IMR-90 (cell line): Measurements from ENCODE around the gene CYP27B1. TPM values are rescaled to one million over a fixed set of nuclear protein-coding genes. Genes with fewer than 3 reads are reported as not detected.
A peak's percentile ranks its signal among the peaks of the same experiment; 100 is the strongest.

Experiments used
- ATAC-seq: fragments of 200-7000 bp; cut with Tn5 transposase; 2 replicates; pipeline ENCODE4 v1.9.1; 2020; ENCODE audit warnings: low read depth, mild to moderate bottlenecking, moderate library complexity
- BruUV-seq: library from RNA; stranded (reverse); fragments of 400-500 nt; replicated peaks from 2 replicates; lab custom pipeline; 2021; lab: Mats Ljungman, UMichigan
- CTCF ChIA-PET: fragments of 300-600 bp; formaldehyde crosslinking; extraction: SDS; loops from one replicate; lab custom pipeline; 2021; ENCODE audit warnings: antibody characterized with exemption; lab: Yijun Ruan, JAX
- POLR2A ChIA-PET: fragments of 300-600 bp; sonication (Branson Sonifier 250); formaldehyde crosslinking; loops from one replicate; lab custom pipeline; 2022; ENCODE audit warnings: antibody characterized with exemption; ENCODE audit not compliant: unreplicated experiment; lab: Charles Lee
- DNase-seq: peaks from one replicate; pipeline ENCODE4 v3.0.0; 2013
- H2AFZ ChIP-seq: replicated peaks from 2 replicates; pipeline ENCODE3; 2013; ENCODE audit warnings: low read length, mild to moderate bottlenecking; ENCODE audit not compliant: poor library complexity
- H2AK5ac ChIP-seq: 2 replicates; pipeline ENCODE4 v1.6.1; 2013; ENCODE audit warnings: low read depth, low read length, inconsistent platforms
- H2AK9ac ChIP-seq: replicated peaks from 2 replicates; pipeline ENCODE3; 2013; ENCODE audit warnings: mild to moderate bottlenecking, low read depth, low read length, moderate library complexity; ENCODE audit not compliant: poor library complexity
- H2BK120ac ChIP-seq: 2 replicates; pipeline ENCODE4 v1.6.1; 2013; ENCODE audit warnings: low read depth, low read length, inconsistent platforms
- H2BK15ac ChIP-seq: 3 replicates; pipeline ENCODE4 v1.6.1; 2013; ENCODE audit warnings: low read depth, low read length, inconsistent platforms
- H2BK20ac ChIP-seq: 2 replicates; pipeline ENCODE4 v1.6.1; 2013; ENCODE audit warnings: low read depth, mild to moderate bottlenecking, inconsistent platforms, low read length, moderate library complexity
- H2BK5ac ChIP-seq: 2 replicates; pipeline ENCODE4 v1.6.1; 2013; ENCODE audit warnings: mild to moderate bottlenecking, low read depth, low read length, inconsistent platforms; ENCODE audit not compliant: poor library complexity, severe bottlenecking
- H3K14ac ChIP-seq: replicated peaks from 2 replicates; pipeline ENCODE4 v1.6.1; 2013; ENCODE audit warnings: low read depth, low read length, inconsistent platforms
- H3K18ac ChIP-seq: 2 replicates; pipeline ENCODE4 v1.6.1; 2013; ENCODE audit warnings: low read depth, low read length, control low read depth
- H3K23ac ChIP-seq: 2 replicates; pipeline ENCODE4 v1.6.1; 2013; ENCODE audit warnings: low read depth, low read length, inconsistent platforms
- H3K27ac ChIP-seq: 2 replicates; pipeline ENCODE4 v1.5.1; 2013; ENCODE audit warnings: mild to moderate bottlenecking, control low read depth, low read length; ENCODE audit not compliant: insufficient read depth
- H3K27me3 ChIP-seq: 2 replicates; pipeline ENCODE4 v1.6.1; 2013; ENCODE audit warnings: low read length; ENCODE audit not compliant: control insufficient read depth, insufficient read depth
- H3K36me3 ChIP-seq: 2 replicates; pipeline ENCODE4 v1.6.1; 2013; ENCODE audit warnings: low read length, mixed read lengths; ENCODE audit not compliant: control insufficient read depth, insufficient read depth
- H3K4ac ChIP-seq: 2 replicates; pipeline ENCODE4 v1.6.1; 2013; ENCODE audit warnings: low read depth, low read length, inconsistent platforms
- H3K4me1 ChIP-seq: 2 replicates; pipeline ENCODE4 v1.6.1; 2013; ENCODE audit warnings: low read length, mixed read lengths; ENCODE audit not compliant: control insufficient read depth, insufficient read depth
- H3K4me2 ChIP-seq: 2 replicates; pipeline ENCODE4 v1.6.1; 2013; ENCODE audit warnings: low read depth, mild to moderate bottlenecking, control low read depth, low read length, moderate library complexity
- H3K4me3 ChIP-seq: 2 replicates; pipeline ENCODE4 v1.5.1; 2013; ENCODE audit warnings: low read depth, mild to moderate bottlenecking, control low read depth, low read length, moderate library complexity; ENCODE audit not compliant: insufficient read depth
- H3K56ac ChIP-seq: 2 replicates; pipeline ENCODE4 v1.6.1; 2013; ENCODE audit warnings: low read length, inconsistent platforms; ENCODE audit not compliant: insufficient read depth; ENCODE audit errors: extremely low read depth
- H3K79me1 ChIP-seq, 2 experiments: 2 replicates each; pipeline ENCODE4 v1.6.1; 2013; ENCODE audit warnings: low read length in 2 of 2, inconsistent platforms in 1 of 2, low read depth in 1 of 2
- H3K9ac ChIP-seq: 2 replicates; pipeline ENCODE4 v1.6.1; 2013; ENCODE audit warnings: low read depth, low read length, control low read depth
- H3K9me1 ChIP-seq: 2 replicates; pipeline ENCODE4 v1.6.1; 2013; ENCODE audit warnings: low read length, inconsistent platforms; ENCODE audit not compliant: insufficient read depth
- H3K9me3 ChIP-seq: 2 replicates; pipeline ENCODE4 v1.6.1; 2013; ENCODE audit warnings: low read length; ENCODE audit not compliant: control insufficient read depth, insufficient read depth
- H4K20me1 ChIP-seq: 2 replicates; pipeline ENCODE4 v1.6.1; 2013; ENCODE audit warnings: low read length, inconsistent platforms; ENCODE audit not compliant: insufficient read depth
- H4K5ac ChIP-seq: 2 replicates; pipeline ENCODE4 v1.6.1; 2013; ENCODE audit warnings: mild to moderate bottlenecking, low read depth, low read length, control low read depth
- H4K8ac ChIP-seq, 2 experiments: 2 replicates each; pipeline ENCODE4 v1.6.1; 2013; ENCODE audit warnings: low read depth in 2 of 2, low read length in 2 of 2, control low read depth in 1 of 2, inconsistent platforms in 1 of 2
- H4K91ac ChIP-seq: 2 replicates; pipeline ENCODE4 v1.6.1; 2013; ENCODE audit warnings: low read depth, low read length, inconsistent platforms; ENCODE audit not compliant: insufficient read depth
- BHLHE40 ChIP-seq: fragments of 150-350 bp; IDR thresholded peaks from 2 replicates; pipeline ENCODE4 v1.6.1; 2016; ENCODE audit warnings: mild to moderate bottlenecking, low read depth, low read length
- CEBPB ChIP-seq: IDR thresholded peaks from 2 replicates; pipeline ENCODE4 v1.6.1; 2012; ENCODE audit warnings: low read depth, low read length, improper control_type of control experiment
- CTCF ChIP-seq: conservative IDR thresholded peaks from 2 replicates; pipeline ENCODE4 v1.5.1; 2012; ENCODE audit warnings: mild to moderate bottlenecking, low read depth, low read length, improper control_type of control experiment
- MAFK ChIP-seq: IDR thresholded peaks from 2 replicates; pipeline ENCODE4 v1.6.1; 2012; ENCODE audit warnings: low read depth, low read length, improper control_type of control experiment
- MAZ ChIP-seq: IDR thresholded peaks from 2 replicates; pipeline ENCODE4 v1.6.1; 2012; ENCODE audit warnings: low read depth, mild to moderate bottlenecking, low read length, improper control_type of control experiment, moderate library complexity, borderline replicate concordance
- MXI1 ChIP-seq: IDR thresholded peaks from 2 replicates; pipeline ENCODE4 v1.6.1; 2012; ENCODE audit warnings: low read depth, mild to moderate bottlenecking, low read length, moderate library complexity, borderline replicate concordance
- NFE2L2 ChIP-seq: fragments of 150-350 bp; IDR thresholded peaks from 2 replicates; pipeline ENCODE4 v1.6.1; 2016; ENCODE audit warnings: low read depth, mild to moderate bottlenecking, low read length
- POLR2A ChIP-seq: IDR thresholded peaks from 2 replicates; pipeline ENCODE4 v1.6.1; 2012; ENCODE audit warnings: mild to moderate bottlenecking, low read depth, low read length
- RAD21 ChIP-seq: IDR thresholded peaks from 2 replicates; pipeline ENCODE4 v1.6.1; 2012; ENCODE audit warnings: low read length, improper control_type of control experiment
- RCOR1 ChIP-seq: IDR thresholded peaks from 2 replicates; pipeline ENCODE4 v1.6.1; 2012; ENCODE audit warnings: mild to moderate bottlenecking, low read length, improper control_type of control experiment; ENCODE audit not compliant: insufficient replicate concordance
- RFX5 ChIP-seq: IDR thresholded peaks from 2 replicates; pipeline ENCODE4 v1.8.0; 2012; ENCODE audit warnings: low read depth, mild to moderate bottlenecking, low read length, moderate library complexity
- SMC3 ChIP-seq: fragments of 150-350 bp; IDR thresholded peaks from 2 replicates; pipeline ENCODE4 v1.6.1; 2016; ENCODE audit warnings: low read depth, mild to moderate bottlenecking, antibody characterized with exemption, low read length, moderate library complexity
- USF2 ChIP-seq: fragments of 150-350 bp; IDR thresholded peaks from 2 replicates; pipeline ENCODE4 v1.6.1; 2017; ENCODE audit warnings: mild to moderate bottlenecking, antibody characterized with exemption, low read length, low read depth
- WGBS, 2 experiments: methylation state at CpG; one replicate each; pipeline versions ENCODE4 v1.1.5 to v1.1.7; 2013; ENCODE audit warnings: missing lambda C conversion rate in 2 of 2; ENCODE audit not compliant: insufficient read length in 1 of 2; ENCODE audit errors: extremely low coverage in 2 of 2; 5-methylcytosine and 5-hydroxymethylcytosine counted together
- dilution Hi-C: fragments of 300-500 bp; cut with HindIII; formaldehyde crosslinking; loops from one replicate; pipeline ENCODE4 v1.14.3; 2018; ENCODE audit warnings: low sequenced_read_pairs; ENCODE audit not compliant: unreplicated experiment
- in situ Hi-C: fragments of 300-500 bp; cut with MboI; formaldehyde crosslinking; loops from 3 replicates; pipeline ENCODE4 v1.14.3; 2019; ENCODE audit warnings: low sequenced_read_pairs, inconsistent platforms, mixed read lengths
- intact Hi-C: fragments of 100-400 bp; cut with micrococcal nuclease; formaldehyde crosslinking; loops from 2 replicates; pipeline ENCODE4 v1.10.0; 2022
- polyA plus RNA-seq, 3 experiments: library from polyadenylated mRNA; depleted of rRNA; stranded (reverse); fragments of >200 nt; gene quantifications; 2 replicates each; pipeline ENCODE4 v1.2.3, GENCODE V29; 2012; ENCODE audit warnings: low replicate concordance in 1 of 3
- total RNA-seq: library from RNA; depleted of rRNA; stranded (reverse); fragments of >200 nt; gene quantifications from 2 replicates; pipeline ENCODE4 v1.2.3, GENCODE V29; 2012
- TF ChIP-seq, protein P1 (sequence below): fragments of 150-350 bp; IDR thresholded peaks from 2 replicates; pipeline ENCODE4 v1.6.1; 2016; ENCODE audit warnings: low read depth, mild to moderate bottlenecking, low read length, moderate library complexity, borderline replicate concordance

Gene CYP27B1
- total and polyA plus RNA-seq, 2 of the 4 experiments (the other 2 are of a cell fraction) = 0.36 to 1.3 TPM

DNA sequence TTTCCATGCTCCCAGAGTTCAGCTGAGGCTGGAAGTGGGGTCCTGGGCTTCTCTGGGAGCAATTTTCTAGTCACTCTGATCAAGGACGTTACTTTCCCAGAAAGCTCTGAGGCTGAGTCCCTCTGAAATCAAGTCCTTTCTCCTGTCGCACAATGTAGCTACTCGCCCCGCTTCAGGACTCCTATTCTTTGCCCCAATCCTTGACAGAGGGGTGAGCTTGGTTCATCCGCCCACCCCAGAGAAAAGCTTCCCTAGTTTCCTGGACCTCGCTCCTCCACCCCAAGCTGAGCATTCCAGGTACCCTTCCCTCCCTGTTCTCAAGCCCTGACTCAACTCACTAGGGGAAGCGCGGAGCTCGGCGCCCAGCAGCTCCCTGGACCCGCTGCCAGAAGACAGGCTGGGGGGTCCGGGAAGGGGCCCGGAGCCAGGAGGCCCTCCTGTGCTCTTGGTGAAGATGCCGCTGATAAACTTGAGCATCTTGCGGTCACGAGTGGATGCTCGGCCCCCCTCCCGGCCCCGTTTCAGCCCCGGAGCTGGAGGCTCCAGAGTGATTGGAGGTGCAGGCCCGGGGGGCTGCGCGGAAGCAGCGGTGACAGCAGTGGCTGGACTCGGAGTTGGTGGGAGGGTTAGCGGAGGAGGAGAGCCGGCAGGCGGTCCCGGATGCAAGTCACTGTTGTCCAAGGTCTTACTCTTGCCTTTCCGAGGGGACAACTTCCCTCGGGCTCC, 30.0 kb downstream of the CYP27B1 start:
- no peaks in the 10 kb centered on the region for H3K9me1 ChIP-seq
- no peak overlapping the region for H3K9ac ChIP-seq
- no peak overlapping the region for H2BK5ac ChIP-seq
- ChIA-PET CTCF (interaction anchor here (0.5 to 1.9 kb wide), 6 partner anchors 8 to 216 kb away, joined by 3 to 6 read pairs (median 3); partner anchors contain the start of gene TSPAN31), POLR2A (no interaction called here)
- peak overlapping the region; percentile 87 for H2AFZ ChIP-seq
- dilution Hi-C loops (no loop called here), intact Hi-C loops (loop anchor here (5.0 kb wide), 1 partner anchor 155 kb away; no protein-coding TSS in a partner anchor), in situ Hi-C loops (loop anchor here (10.0 kb wide), 1 partner anchor 152 kb away; no protein-coding TSS in a partner anchor)
- 0 out of 2 replicates have a peak, but pooled peaks cover 10% of the 10 kb centered on the region for H4K20me1 ChIP-seq
- no peak overlapping the region for H2AK9ac ChIP-seq
- BruUV-seq = no TSS peak
- H3K4me2 ChIP-seq = peak overlapping the region; percentile 41; the same call in 1 of the 2 replicates
- no peak overlapping the region for H2AK5ac ChIP-seq
- no peak overlapping the region for H4K5ac ChIP-seq
- no peak overlapping the region for H2BK20ac ChIP-seq
- 0 out of 2 replicates have a peak, but pooled peaks cover 3% of the 10 kb centered on the region for H3K4me1 ChIP-seq
- no peak overlapping the region for H3K14ac ChIP-seq
- no peaks in the 10 kb centered on the region for H3K79me1 ChIP-seq
- peak overlapping the region; percentile 89 for H3K23ac ChIP-seq
- no peak overlapping the region for H3K4ac ChIP-seq
- H3K27ac ChIP-seq = no peak overlapping the region
- no peaks in the 10 kb centered on the region for H3K36me3 ChIP-seq
- no peak overlapping the region for H2BK15ac ChIP-seq
- no peak overlapping the region for H3K18ac ChIP-seq
- ATAC-seq (no peak), DNase-seq (no peak)
- no peak overlapping the region for H4K8ac ChIP-seq
- no peak overlapping the region for H4K91ac ChIP-seq
- 5% methylated on average over 11 of the region's 31 CpGs; no CpG with 5 or more reads in 1 of the 2 experiments for WGBS, 2 experiments
- peaks cover 2% of the 10 kb centered on the region; the same call in 1 of the 2 replicates for H3K9me3 ChIP-seq
- no peak overlapping the region for H2BK120ac ChIP-seq
- H3K4me3 ChIP-seq = no peak overlapping the region
- H3K27me3 ChIP-seq = peaks cover 94% of the 10 kb centered on the region
- no peak overlapping the region for H3K56ac ChIP-seq
- TF ChIP-seq CTCF (no peak), BHLHE40 (no peak), RCOR1 (no peak), CEBPB (no peak), MAFK (no peak), RAD21 (no peak), MAZ (no peak), NFE2L2 (no peak), USF2 (no peak), POLR2A (no peak), MXI1 (no peak), SMC3 (no peak), RFX5 (no peak)
- TF ChIP-seq, protein P1, sequence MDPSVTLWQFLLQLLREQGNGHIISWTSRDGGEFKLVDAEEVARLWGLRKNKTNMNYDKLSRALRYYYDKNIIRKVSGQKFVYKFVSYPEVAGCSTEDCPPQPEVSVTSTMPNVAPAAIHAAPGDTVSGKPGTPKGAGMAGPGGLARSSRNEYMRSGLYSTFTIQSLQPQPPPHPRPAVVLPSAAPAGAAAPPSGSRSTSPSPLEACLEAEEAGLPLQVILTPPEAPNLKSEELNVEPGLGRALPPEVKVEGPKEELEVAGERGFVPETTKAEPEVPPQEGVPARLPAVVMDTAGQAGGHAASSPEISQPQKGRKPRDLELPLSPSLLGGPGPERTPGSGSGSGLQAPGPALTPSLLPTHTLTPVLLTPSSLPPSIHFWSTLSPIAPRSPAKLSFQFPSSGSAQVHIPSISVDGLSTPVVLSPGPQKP = no peak
